CD14-positive monocyte (primary cell): ENCODE results near the gene PITPNC1. TPM values are rescaled to one million over a fixed set of nuclear protein-coding genes. Genes with fewer than 3 reads are reported as not detected.
"Not testable (repeated sequence)": the region's sequence is repeated elsewhere in the genome, so short reads cannot be mapped to it uniquely, and the experiment has no call there.

Source experiments
- DNase-seq, 3 donors: peaks; one replicate each; pipeline ENCODE4 v3.0.0-alpha.2; 2011 to 2022
- H2AFZ ChIP-seq: 2 replicates; pipeline ENCODE4 v1.6.0; 2012; ENCODE audit warnings: mild to moderate bottlenecking, low read depth, low read length, inconsistent platforms; ENCODE audit not compliant: insufficient read depth, poor library complexity, severe bottlenecking
- H3K27ac ChIP-seq, 2 donors: 1 replicate in 1 of 2; 2 replicates in 1 of 2; pipeline ENCODE4 v1.5.1; 2012 to 2013; ENCODE audit warnings: low read length in 2 of 2, control low read depth in 1 of 2, inconsistent platforms in 1 of 2, low read depth in 1 of 2, mild to moderate bottlenecking in 1 of 2
- H3K27me3 ChIP-seq, 2 donors: one replicate each; pipeline versions ENCODE4 v1.6.0 to v1.6.1; 2011 to 2013; ENCODE audit warnings: low read length in 2 of 2; ENCODE audit not compliant: control insufficient read depth in 2 of 2, insufficient read depth in 2 of 2
- H3K36me3 ChIP-seq, 2 donors: replicated peaks in 1 of 2; 1 replicate in 1 of 2; 2 replicates in 1 of 2; pipeline versions ENCODE4 v1.5.1 to v1.6.1; 2012 to 2013; ENCODE audit warnings: low read length in 2 of 2, control low read depth in 1 of 2, inconsistent platforms in 1 of 2, mild to moderate bottlenecking in 1 of 2; ENCODE audit not compliant: insufficient read depth in 2 of 2, control insufficient read depth in 1 of 2
- H3K4me1 ChIP-seq, 2 donors: 1 replicate in 1 of 2; 2 replicates in 1 of 2; pipeline versions ENCODE4 v1.5.1 to v1.6.1; 2012 to 2013; ENCODE audit warnings: low read length in 2 of 2, control low read depth in 1 of 2, inconsistent platforms in 1 of 2, mild to moderate bottlenecking in 1 of 2, moderate library complexity in 1 of 2; ENCODE audit not compliant: insufficient read depth in 2 of 2, control insufficient read depth in 1 of 2
- H3K4me2 ChIP-seq: replicated peaks from 2 replicates; pipeline ENCODE3; 2012; ENCODE audit warnings: low read length, moderate library complexity, mild to moderate bottlenecking; ENCODE audit not compliant: poor library complexity, severe bottlenecking; ENCODE audit errors: extremely low read depth
- H3K4me3 ChIP-seq, 3 experiments: fragments of 200-600 bp in 1 of 3; sonication (generic) in 1 of 3; replicated peaks in 1 of 3; 1 replicate in 2 of 3; 2 replicates in 1 of 3; pipeline ENCODE4 v1.5.1; 2011 to 2013; ENCODE audit warnings: low read length in 3 of 3, mild to moderate bottlenecking in 3 of 3, control low read depth in 2 of 3, low read depth in 2 of 3, inconsistent platforms in 1 of 3, moderate library complexity in 1 of 3
- H3K79me2 ChIP-seq: 2 replicates; pipeline ENCODE4 v1.6.0; 2012; ENCODE audit warnings: mild to moderate bottlenecking, control low read depth, inconsistent platforms, low read length, moderate library complexity; ENCODE audit not compliant: insufficient read depth
- H3K9ac ChIP-seq: 2 replicates; pipeline ENCODE4 v1.6.0; 2017; ENCODE audit warnings: low read length, mild to moderate bottlenecking; ENCODE audit not compliant: insufficient read depth, poor library complexity, severe bottlenecking
- H3K9me3 ChIP-seq, 2 donors: replicated peaks in 1 of 2; 1 replicate in 1 of 2; 2 replicates in 1 of 2; pipeline versions ENCODE4 v1.5.1 to v1.6.1; 2012 to 2013; ENCODE audit warnings: low read length in 2 of 2, control low read depth in 1 of 2; ENCODE audit not compliant: control insufficient read depth in 1 of 2, insufficient read depth in 1 of 2
- H4K20me1 ChIP-seq: 2 replicates; pipeline ENCODE4 v1.6.0; 2012; ENCODE audit warnings: mild to moderate bottlenecking, low read length, control low read depth, moderate library complexity; ENCODE audit not compliant: insufficient read depth
- H3K27ac Mint-ChIP-seq, 7 donors: one replicate each; pipeline ENCODE4 v1.8.0; 2020; ENCODE audit warnings: mild to moderate bottlenecking in 7 of 7, mixed read lengths in 7 of 7, moderate library complexity in 6 of 7, inconsistent platforms in 2 of 7
- H3K27me3 Mint-ChIP-seq, 3 donors: one replicate each; pipeline ENCODE4 v1.8.0; 2021 to 2022; ENCODE audit warnings: low read depth in 3 of 3, mild to moderate bottlenecking in 3 of 3, mixed read lengths in 3 of 3, moderate library complexity in 3 of 3, inconsistent platforms in 1 of 3
- H3K36me3 Mint-ChIP-seq, 2 donors: one replicate each; pipeline ENCODE4 v1.8.0; 2020; ENCODE audit warnings: mixed read lengths in 2 of 2, inconsistent platforms in 1 of 2, mild to moderate bottlenecking in 1 of 2
- H3K4me1 Mint-ChIP-seq: one replicate; pipeline ENCODE4 v1.8.0; 2020; ENCODE audit warnings: mild to moderate bottlenecking, mixed read lengths
- H3K4me3 Mint-ChIP-seq, 2 donors: one replicate each; pipeline ENCODE4 v1.8.0; 2020; ENCODE audit warnings: mild to moderate bottlenecking in 2 of 2, mixed read lengths in 2 of 2, moderate library complexity in 1 of 2
- H3K9me3 Mint-ChIP-seq, 7 donors: one replicate each; pipeline ENCODE4 v1.8.0; 2020 to 2022; ENCODE audit warnings: mixed read lengths in 7 of 7, mild to moderate bottlenecking in 6 of 7, moderate library complexity in 6 of 7, inconsistent platforms in 2 of 7
- CTCF ChIP-seq: fragments of 200-600 bp; IDR thresholded peaks from one replicate; pipeline ENCODE4 v1.8.0; 2022; ENCODE audit warnings: antibody characterized with exemption, mild to moderate bottlenecking
- WGBS: methylation state at CpG from one replicate; pipeline ENCODE4 v1.1.5; 2013; ENCODE audit warnings: missing lambda C conversion rate; ENCODE audit not compliant: insufficient coverage; 5-methylcytosine and 5-hydroxymethylcytosine counted together
- intact Hi-C, 2 donors: fragments of 100-400 bp; cut with micrococcal nuclease; formaldehyde crosslinking; loops; one replicate each; pipeline versions ENCODE4 v1.15.0 to v1.15.1; 2023
- polyA plus RNA-seq, 3 donors: library from polyadenylated mRNA; depleted of rRNA in 1 of 3; unstranded in 2 of 3; stranded (reverse) in 1 of 3; fragments of 300-500 nt in 2 of 3; fragments of >200 nt in 1 of 3; fragmentation: Illumina TruSeq in 2 of 3; gene quantifications; 1 replicate in 2 of 3; 2 replicates in 1 of 3; pipeline ENCODE4 v1.2.3, GENCODE V29; 2012 to 2021

Gene PITPNC1
- polyA plus RNA-seq, 3 donors: 18.5 to 31.0 (median 21.7) TPM

GRCh38 chr17:67403483-67403882 lies 26.4 kb downstream of the PITPNC1 start:
- H3K9me3 ChIP-seq: no peaks in the 10 kb centered on the region
- peaks cover 41% of the 10 kb centered on the region for H3K4me1 Mint-ChIP-seq
- H3K27ac ChIP-seq: peak overlapping the region in 1 of 2 donors; percentile 75
- H3K4me1 ChIP-seq: peaks cover 43 to 46% of the 10 kb centered on the region in 2 donors
- H3K36me3 ChIP-seq: no peaks in the 10 kb centered on the region
- H3K36me3 Mint-ChIP-seq: peaks cover 5 to 8% of the 10 kb centered on the region in 2 donors
- H3K9me3 Mint-ChIP-seq: peaks cover 0 to 1% (median 0%) of the 10 kb centered on the region in 7 donors
- DNase-seq: no peak
- intact Hi-C loops: no loop called here
- H3K27me3 ChIP-seq: no peaks in the 10 kb centered on the region
- peaks cover 0 to 2% (median 0%) of the 10 kb centered on the region in 3 donors for H3K27me3 Mint-ChIP-seq
- peaks cover 12% of the 10 kb centered on the region for H4K20me1 ChIP-seq
- peaks cover 52% of the 10 kb centered on the region for H3K79me2 ChIP-seq
- peak overlapping the region in 3 of 7 donors; percentile 2 to 38 (median 25) for H3K27ac Mint-ChIP-seq
- no CpG with 5 or more reads among the region's 6 CpGs for WGBS
- no peak overlapping the region for H2AFZ ChIP-seq
- H3K4me3 ChIP-seq: peak overlapping the region in 1 of 3 experiments; percentile 36
- H3K9ac ChIP-seq: no peak overlapping the region
- H3K4me2 ChIP-seq: peak overlapping the region; percentile 47
- TF ChIP-seq CTCF: no peak
- no peak overlapping the region for H3K4me3 Mint-ChIP-seq

- H3K4me2 ChIP-seq, H3K27ac Mint-ChIP-seq, H3K36me3 Mint-ChIP-seq, H3K27me3 ChIP-seq, H2AFZ ChIP-seq, H3K9me3 ChIP-seq, intact Hi-C loops, H3K9me3 Mint-ChIP-seq, H3K27me3 Mint-ChIP-seq, H3K9ac ChIP-seq, H3K36me3 ChIP-seq, H3K27ac ChIP-seq, DNase-seq, H3K4me3 Mint-ChIP-seq, H3K4me3 ChIP-seq: not testable (repeated sequence)
- Histone ChIP-seq H3K4me1 (peaks cover 19 to 23% of the 10 kb centered on the region in 2 donors), H4K20me1 (peaks cover 38% of the 10 kb centered on the region), H3K79me2 (peaks cover 40% of the 10 kb centered on the region)
- WGBS: 100% methylated on average over 2 of the region's 3 CpGs
- peaks cover 24% of the 10 kb centered on the region for H3K4me1 Mint-ChIP-seq
Measured at GRCh38 chr17:67408455-67408830, 31.4 kb downstream of the PITPNC1 start.
